Measurements from ENCODE around the gene MPZL1. TPM values are rescaled to one million over a fixed set of nuclear protein-coding genes. Genes with fewer than 3 reads are reported as not detected.

The MPZL1 gene
- total and polyA plus RNA-seq, 2 of the 13 experiments (the other 11 are each of a cell fraction or from before 2014, with no cell fraction given): 38.0 to 68.7 TPM

DNA sequence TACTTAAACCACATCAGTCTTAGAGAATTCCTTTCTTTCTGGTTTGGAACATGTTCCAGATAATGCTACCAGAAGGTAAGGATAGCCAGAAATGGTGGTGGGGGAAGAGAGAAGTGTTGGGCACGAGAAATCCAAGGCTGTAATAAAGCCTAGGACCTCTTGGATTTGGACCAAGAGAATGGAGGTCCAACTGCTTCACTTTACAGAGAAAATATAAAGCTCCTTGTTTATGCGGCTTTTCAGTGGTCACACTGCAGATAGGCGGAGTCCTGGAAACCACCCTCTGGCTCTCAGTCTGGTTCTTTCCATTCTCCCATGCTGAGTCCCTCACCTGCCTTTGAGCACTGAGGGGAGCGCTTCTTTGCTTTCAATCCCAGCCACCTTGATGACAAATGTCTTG is 104.3 kb downstream of the MPZL1 start (continued):
- TF ChIP-seq, protein P1, sequence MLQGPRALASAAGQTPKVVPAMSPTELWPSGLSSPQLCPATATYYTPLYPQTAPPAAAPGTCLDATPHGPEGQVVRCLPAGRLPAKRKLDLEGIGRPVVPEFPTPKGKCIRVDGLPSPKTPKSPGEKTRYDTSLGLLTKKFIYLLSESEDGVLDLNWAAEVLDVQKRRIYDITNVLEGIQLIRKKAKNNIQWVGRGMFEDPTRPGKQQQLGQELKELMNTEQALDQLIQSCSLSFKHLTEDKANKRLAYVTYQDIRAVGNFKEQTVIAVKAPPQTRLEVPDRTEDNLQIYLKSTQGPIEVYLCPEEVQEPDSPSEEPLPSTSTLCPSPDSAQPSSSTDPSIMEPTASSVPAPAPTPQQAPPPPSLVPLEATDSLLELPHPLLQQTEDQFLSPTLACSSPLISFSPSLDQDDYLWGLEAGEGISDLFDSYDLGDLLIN (CRISPR knock-in tag; IDR thresholded peaks at IDR 0.05; ENCODE audit: borderline replicate concordance): no peak

DNA sequence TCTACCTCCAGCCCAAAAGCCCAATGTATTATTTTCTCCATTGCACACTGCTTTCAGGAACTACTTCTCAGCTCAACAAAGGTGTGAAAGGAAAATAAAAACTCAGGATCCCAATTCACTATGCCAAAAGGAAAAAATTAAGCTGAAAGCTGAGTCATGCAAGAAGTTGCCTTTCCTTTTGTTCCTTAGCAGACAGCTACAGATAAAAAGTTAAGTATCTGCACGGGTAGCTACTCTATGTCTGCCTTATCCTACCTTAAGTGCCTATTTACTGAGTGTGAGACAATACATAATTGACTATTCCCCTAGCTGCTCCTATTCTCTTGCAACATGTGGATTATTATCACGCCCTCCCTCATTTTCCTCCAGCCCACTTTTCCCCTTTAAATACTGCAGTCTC is 108.1 kb downstream of the MPZL1 start:
- Histone ChIP-seq H2AFZ (ENCODE audit: low read length) (no peak overlapping the region), H3K9me3 (ENCODE audit: low read length) (no peaks in the 10 kb centered on the region), H3K27me3 (ENCODE audit: control insufficient read depth in 1 of 2, insufficient read depth in 2 of 2, low read length in 2 of 2) (no peaks in the 10 kb centered on the region; a peak in 1 of 5 replicates), H3K9ac (ENCODE audit: insufficient read depth, low read depth, low read length) (no peak overlapping the region), H3K79me2 (ENCODE audit: insufficient read depth, low read length) (no peaks in the 10 kb centered on the region), H3K27ac (ENCODE audit: extremely low read length, insufficient read depth, low read length) (no peak overlapping the region), H3K36me3 (replicated peaks in 1 of 2; ENCODE audit: control insufficient read depth in 1 of 2, insufficient read depth in 2 of 2, low read length in 2 of 2) (no peaks in the 10 kb centered on the region), H3K4me1 (ENCODE audit: insufficient read depth, low read length) (no peaks in the 10 kb centered on the region), H3K4me2 (ENCODE audit: low read depth, low read length) (no peak overlapping the region), H3K4me3 (replicated peaks in 1 of 3; ENCODE audit: insufficient read depth in 1 of 3, low read depth in 2 of 3, low read length in 3 of 3) (no peak overlapping the region), H4K20me1 (ENCODE audit: insufficient read depth, low read length) (no peaks in the 10 kb centered on the region)
- POLR2A ChIA-PET: no interaction called here
- FAIRE-seq: no peak
- 23% methylated on average over 2 of the region's 2 CpGs for WGBS (ENCODE audit: low lambda C conversion rate)
- intact Hi-C loops (cut with micrococcal nuclease; ENCODE audit: unreplicated experiment) (no loop called here), in situ Hi-C loops (cut with HindIII; ENCODE audit: extremely low pct_ligation_motif_present, low pct_unique_long_range_greater_than_20kb) (no loop called here)
- BruUV-seq (replicated peaks): no TSS peak
- CTCF ChIA-PET (ENCODE audit: low intra/inter-chr PET ratio, low total read pairs): no interaction called here
- no peak for ATAC-seq
- DNase-seq (ENCODE audit: low spot score): no peak
- TF ChIP-seq ZNF766 (CRISPR knock-in tag; IDR thresholded peaks at IDR 0.05; ENCODE audit: borderline replicate concordance) (no peak), ZNF12 (CRISPR knock-in tag; IDR thresholded peaks at IDR 0.05) (no peak), ZNF256 (CRISPR knock-in tag; conservative IDR thresholded peaks at IDR 0.05) (no peak), MXD4 (CRISPR knock-in tag; IDR thresholded peaks at IDR 0.05) (no peak), BCL6 (CRISPR knock-in tag; IDR thresholded peaks at IDR 0.05) (no peak), FOXJ3 (CRISPR knock-in tag; IDR thresholded peaks at IDR 0.05; ENCODE audit: borderline replicate concordance) (no peak), ARNT (IDR thresholded peaks at IDR 0.05) (no peak), SPEN (CRISPR knock-in tag; IDR thresholded peaks at IDR 0.05; ENCODE audit: low read depth) (no peak), ZC3H13 (CRISPR knock-in tag; IDR thresholded peaks at IDR 0.05) (no peak), HDAC1 (CRISPR knock-in tag; IDR thresholded peaks at IDR 0.05) (no peak), ATF7-NPFF (CRISPR knock-in tag; IDR thresholded peaks at IDR 0.05; ENCODE audit: low read depth) (no peak)
- TF ChIP-seq, protein P2, sequence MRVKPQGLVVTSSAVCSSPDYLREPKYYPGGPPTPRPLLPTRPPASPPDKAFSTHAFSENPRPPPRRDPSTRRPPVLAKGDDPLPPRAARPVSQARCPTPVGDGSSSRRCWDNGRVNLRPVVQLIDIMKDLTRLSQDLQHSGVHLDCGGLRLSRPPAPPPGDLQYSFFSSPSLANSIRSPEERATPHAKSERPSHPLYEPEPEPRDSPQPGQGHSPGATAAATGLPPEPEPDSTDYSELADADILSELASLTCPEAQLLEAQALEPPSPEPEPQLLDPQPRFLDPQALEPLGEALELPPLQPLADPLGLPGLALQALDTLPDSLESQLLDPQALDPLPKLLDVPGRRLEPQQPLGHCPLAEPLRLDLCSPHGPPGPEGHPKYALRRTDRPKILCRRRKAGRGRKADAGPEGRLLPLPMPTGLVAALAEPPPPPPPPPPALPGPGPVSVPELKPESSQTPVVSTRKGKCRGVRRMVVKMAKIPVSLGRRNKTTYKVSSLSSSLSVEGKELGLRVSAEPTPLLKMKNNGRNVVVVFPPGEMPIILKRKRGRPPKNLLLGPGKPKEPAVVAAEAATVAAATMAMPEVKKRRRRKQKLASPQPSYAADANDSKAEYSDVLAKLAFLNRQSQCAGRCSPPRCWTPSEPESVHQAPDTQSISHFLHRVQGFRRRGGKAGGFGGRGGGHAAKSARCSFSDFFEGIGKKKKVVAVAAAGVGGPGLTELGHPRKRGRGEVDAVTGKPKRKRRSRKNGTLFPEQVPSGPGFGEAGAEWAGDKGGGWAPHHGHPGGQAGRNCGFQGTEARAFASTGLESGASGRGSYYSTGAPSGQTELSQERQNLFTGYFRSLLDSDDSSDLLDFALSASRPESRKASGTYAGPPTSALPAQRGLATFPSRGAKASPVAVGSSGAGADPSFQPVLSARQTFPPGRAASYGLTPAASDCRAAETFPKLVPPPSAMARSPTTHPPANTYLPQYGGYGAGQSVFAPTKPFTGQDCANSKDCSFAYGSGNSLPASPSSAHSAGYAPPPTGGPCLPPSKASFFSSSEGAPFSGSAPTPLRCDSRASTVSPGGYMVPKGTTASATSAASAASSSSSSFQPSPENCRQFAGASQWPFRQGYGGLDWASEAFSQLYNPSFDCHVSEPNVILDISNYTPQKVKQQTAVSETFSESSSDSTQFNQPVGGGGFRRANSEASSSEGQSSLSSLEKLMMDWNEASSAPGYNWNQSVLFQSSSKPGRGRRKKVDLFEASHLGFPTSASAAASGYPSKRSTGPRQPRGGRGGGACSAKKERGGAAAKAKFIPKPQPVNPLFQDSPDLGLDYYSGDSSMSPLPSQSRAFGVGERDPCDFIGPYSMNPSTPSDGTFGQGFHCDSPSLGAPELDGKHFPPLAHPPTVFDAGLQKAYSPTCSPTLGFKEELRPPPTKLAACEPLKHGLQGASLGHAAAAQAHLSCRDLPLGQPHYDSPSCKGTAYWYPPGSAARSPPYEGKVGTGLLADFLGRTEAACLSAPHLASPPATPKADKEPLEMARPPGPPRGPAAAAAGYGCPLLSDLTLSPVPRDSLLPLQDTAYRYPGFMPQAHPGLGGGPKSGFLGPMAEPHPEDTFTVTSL (CRISPR knock-in tag; IDR thresholded peaks at IDR 0.05; ENCODE audit: borderline replicate concordance): no peak
- TF ChIP-seq, protein P3, sequence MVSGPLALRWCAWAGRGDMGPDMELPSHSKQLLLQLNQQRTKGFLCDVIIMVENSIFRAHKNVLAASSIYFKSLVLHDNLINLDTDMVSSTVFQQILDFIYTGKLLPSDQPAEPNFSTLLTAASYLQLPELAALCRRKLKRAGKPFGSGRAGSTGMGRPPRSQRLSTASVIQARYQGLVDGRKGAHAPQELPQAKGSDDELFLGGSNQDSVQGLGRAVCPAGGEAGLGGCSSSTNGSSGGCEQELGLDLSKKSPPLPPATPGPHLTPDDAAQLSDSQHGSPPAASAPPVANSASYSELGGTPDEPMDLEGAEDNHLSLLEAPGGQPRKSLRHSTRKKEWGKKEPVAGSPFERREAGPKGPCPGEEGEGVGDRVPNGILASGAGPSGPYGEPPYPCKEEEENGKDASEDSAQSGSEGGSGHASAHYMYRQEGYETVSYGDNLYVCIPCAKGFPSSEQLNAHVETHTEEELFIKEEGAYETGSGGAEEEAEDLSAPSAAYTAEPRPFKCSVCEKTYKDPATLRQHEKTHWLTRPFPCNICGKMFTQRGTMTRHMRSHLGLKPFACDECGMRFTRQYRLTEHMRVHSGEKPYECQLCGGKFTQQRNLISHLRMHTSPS (CRISPR knock-in tag; IDR thresholded peaks at IDR 0.05; ENCODE audit: low read depth): no peak
